ENCODE results near the gene FKBP3.
"Not testable (repeated sequence)": the region's sequence is repeated elsewhere in the genome, so short reads cannot be mapped to it uniquely, and the experiment has no call there.

Gene FKBP3
- 40.5 to 42.1 (median 41.7) reads per million in 3 experiments for total RNA-seq

DNA sequence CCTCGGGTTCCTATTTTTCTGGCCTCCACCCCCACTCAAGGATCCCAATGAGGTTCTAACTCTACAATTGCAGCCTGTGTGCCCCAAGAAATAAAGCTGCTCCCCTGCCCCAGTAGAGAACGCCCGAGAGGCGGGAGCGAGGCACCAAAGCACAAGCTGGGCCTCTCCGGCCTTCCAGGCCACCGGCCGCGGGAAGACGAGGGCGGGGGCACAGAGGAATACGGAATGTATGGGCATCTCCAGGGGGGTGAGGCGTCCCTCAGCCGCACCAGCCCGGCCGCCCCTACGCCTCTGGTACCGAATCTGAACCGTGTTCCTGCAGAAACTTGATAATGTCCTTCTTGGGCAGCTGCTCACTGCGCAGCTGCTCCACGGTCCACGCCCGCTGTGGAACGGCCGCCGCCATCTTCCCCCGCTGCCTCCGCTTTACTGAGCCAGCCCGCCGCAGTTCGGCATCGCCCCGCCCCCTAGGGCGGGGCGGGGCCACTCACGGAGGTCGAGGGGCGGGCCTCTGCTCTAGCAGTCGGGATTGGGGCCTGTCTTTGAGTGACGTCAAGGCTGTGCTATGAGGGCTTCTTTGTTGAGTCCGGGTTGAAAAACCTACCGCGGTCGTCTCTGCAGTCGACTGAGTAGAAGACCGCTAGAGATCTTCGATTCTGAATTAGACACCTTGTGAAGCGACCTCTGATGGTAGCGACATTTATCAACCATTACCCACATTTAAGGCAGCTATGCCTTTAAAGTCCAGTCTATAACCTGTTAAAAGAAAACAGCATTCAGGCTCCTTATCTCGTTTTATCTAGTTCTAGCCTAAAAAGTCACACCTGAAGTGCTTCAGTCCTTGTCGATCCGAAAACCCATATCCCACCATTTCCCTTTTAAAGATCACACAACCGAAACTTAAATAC lies at the start of gene FKBP3:
Gene FKBP3 (minus strand): TSS at position 431 of the 908 bp plus-strand sequence. CDS start 25 bp downstream, at position 406.
- DNase-seq: peak; percentile 96

DNA sequence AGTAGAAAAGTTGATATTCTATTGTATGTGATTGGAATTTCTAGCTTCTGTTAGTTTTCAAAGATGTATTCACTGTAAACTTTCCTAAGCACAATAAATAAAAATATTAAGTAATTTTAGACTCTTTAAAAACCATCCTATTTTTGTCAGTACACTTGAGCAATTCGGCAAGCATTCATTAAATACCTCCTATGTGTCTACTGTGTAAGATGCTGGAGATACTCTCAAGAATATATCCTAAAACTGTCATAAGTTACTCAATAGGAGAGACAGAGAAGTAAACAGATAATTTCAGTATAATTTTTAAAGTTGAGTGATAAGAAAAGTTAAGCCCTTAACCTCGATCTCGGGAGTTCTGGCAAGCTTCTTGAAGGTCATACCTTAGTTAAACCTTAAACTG lies 47.5 kb upstream of the FKBP3 start:
- DNase-seq: no peak

GRCh38 chr14:45181329-45181728 lies 47.0 kb upstream of the FKBP3 start:
- DNase-seq: no peak

GRCh38 chr14:45177076-45177475 lies 42.8 kb upstream of the FKBP3 start:
- DNase-seq: no peak

DNA sequence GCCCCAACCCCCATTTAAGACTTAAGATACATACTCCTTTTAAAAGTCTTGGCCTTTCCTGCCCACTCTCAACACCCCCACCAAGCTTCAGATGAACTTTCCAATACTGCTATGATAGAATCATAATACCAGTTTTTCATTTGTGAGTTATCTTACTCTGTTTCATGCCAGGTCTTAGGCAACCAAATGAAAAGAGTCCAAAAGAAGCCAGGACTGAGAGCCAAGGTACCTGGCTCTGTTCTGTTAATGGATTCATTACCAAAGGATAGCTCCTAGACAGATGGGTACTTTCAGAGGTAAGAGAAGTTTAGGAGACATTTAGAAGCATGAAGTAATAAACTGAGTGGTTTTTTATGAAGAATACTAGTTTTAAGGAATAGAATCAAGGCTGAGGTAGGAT lies 35.6 kb upstream of the FKBP3 start:
- DNase-seq: no peak

GRCh38 chr14:45156067-45156466 lies 21.8 kb upstream of the FKBP3 start:
- DNase-seq: no peak

GRCh38 chr14:45150386-45150890 lies 16.2 kb upstream of the FKBP3 start:
- no peak for DNase-seq

- DNase-seq: no peak
Measured at GRCh38 chr14:45149602-45150001, 15.3 kb upstream of the FKBP3 start.

DNA sequence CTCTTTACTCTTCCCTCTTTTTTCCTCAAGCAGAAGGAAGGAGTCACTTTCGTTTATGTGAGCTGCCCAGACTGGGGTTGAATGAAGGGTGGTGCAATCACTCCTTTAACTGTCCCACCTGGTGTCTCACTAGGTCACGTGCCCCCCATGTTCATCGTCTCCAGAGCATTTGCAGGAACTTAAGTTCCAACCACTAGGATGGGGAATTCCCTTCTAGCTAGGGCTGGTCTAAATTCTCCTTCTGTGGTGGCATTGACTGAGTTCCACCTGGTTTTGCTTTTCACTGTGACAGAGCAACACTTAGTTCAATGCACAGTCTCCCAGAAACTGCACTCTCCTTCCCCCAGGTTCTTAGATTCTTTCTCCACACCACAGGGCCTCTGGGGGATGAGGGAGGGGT lies 10.9 kb upstream of the FKBP3 start:
- DNase-seq: no peak

- no peak for DNase-seq
Measured at GRCh38 chr14:45144658-45145057, 10.4 kb upstream of the FKBP3 start.

GRCh38 chr14:45142083-45142482 lies 7.8 kb upstream of the FKBP3 start:
- DNase-seq: not testable (repeated sequence)

DNA sequence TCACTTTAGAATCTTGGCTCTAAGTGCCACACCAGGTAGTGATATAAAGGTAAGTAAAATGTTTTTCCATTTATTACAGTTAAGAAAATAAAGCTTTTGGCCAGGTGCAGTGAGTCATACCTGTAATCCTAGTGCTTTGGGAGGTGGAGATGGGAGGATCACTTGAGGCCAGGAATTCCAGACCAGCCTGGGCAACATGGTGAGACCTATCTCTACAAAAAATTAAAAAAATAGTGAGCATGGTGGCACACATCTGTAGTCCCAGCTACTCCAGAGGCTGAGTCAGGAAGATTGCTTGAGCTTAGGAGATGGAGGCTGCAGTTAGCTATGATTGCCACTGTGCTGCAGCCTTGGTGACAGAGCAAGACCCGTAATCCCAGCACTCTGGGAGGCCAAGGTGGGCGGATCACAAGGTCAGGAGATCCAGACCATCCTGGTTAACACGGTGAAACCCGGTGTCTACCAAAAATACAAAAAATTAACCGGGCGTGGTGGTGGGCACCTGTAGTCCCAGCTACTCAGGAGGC lies 6.4 kb upstream of the FKBP3 start:
- DNase-seq: no peak

- DNase-seq: no peak
Measured at GRCh38 chr14:45136399-45136798, 2.1 kb upstream of the FKBP3 start.

GRCh38 chr14:45135659-45136395 lies 1.5 kb upstream of the FKBP3 start, which contains the start of gene FANCM:
Gene FANCM (plus strand): TSS chr14:45135930. CDS start chr14:45136032, 102 bp downstream.
- peak; percentile 89 for DNase-seq

DNA sequence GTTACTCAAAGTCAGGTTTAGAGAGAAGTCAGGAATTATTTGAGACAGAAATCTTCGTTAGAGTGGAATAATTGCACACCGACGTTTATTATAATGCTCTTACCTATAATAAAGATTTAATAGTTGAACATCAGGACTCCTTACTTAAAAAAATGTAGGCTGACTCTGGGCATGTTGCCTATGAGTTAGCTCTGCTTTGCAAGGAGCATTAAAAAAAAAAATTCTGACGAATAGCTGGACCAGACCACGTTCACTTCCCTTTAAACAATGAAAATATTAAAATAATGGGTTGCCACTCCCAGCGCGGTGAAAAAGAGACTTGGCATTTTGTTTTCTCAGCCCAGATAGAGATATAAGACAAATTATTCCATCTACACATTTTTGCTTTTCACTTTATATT lies 875 bp upstream of the FKBP3 start:
- no peak for DNase-seq

GRCh38 chr14:45133683-45134050 lies 614 bp downstream of the FKBP3 start:
- no peak for DNase-seq

- no peak for DNase-seq
Measured at GRCh38 chr14:45128963-45129629, 5.2 kb downstream of the FKBP3 start.

GRCh38 chr14:45125754-45126153 lies 8.5 kb downstream of the FKBP3 start:
- DNase-seq: no peak

DNA sequence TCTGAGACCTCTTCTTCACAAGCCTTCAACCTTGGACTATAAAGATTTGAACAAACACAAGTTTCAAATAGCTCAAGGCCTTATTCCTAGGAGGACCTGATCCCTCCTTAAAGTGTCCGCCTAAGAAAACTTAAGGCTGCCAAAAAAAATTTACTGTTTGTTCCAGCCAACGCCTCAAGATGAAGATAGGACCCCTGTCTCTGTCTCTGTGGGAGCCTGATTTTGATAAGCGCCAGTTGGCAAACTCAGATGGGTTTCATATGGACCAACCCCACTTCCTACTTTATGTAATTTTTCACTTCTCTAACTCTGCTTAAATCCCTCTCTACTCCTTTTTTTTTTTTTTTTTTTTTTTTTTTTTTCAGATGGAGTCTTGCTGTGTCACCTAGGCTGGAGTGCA lies 11.0 kb downstream of the FKBP3 start:
- no peak for DNase-seq

DNA sequence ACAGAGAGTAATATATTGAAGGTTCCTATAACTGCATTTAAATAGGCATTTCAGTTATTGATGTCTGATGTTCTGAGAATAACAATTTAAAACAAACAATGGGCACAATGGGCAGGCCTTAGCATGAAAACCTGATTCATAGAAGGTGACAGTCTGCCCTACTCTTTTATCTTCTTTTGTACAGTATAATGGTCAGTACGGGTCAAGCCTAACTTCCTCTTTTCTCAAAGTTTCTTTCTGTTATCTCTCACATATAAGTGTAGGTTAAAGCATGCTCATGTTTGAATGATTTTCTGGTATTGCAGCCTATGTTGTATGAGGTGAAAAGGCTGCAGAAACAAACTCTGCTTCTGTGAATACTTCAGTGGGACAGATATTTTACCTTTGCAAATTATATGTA lies 14.2 kb downstream of the FKBP3 start:
- no peak for DNase-seq

DNA sequence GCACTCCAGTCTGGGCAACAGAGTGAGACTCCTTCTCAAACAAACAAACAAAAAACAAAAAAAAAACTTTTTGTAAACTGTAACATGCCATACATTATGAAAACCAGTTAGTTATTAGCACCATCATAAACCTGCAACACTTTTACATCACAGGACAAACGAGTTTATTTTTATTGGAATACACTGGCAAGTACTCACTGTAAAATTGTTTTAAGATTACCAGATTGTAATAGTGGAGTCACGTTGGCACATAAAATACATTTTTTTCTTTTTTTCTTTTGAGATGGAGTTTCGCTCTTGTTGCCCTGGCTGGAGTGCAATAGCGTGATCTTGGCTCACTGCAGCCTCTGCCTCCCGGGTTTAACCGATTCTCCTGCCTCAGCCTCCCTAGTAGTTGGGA lies 15.7 kb downstream of the FKBP3 start:
- no peak for DNase-seq

DNA sequence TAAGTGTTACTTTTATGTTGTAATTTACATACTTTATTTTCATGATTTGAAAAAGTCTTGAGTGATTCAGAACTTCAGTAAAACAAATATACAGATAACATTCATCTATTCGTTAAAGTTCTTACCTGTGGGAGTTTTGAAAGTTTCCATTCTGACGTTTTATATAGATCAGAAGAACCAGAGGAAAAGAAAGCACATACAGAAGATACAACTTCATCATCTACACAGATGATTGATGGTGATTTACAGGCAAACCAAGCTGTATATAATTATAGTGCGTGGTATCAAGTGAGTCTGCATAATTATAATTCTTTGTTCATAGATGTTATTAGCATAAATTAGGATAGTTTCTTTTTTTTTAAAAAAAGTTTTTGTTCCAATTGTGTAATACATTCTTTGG lies 20.0 kb downstream of the FKBP3 start:
- DNase-seq: no peak

Measured in central memory CD4-positive, alpha-beta T cell (primary cell).